GM23338 (cell line): ENCODE results near the gene DDX54. TPM values are rescaled to one million over a fixed set of nuclear protein-coding genes. Genes with fewer than 3 reads are reported as not detected.

Experiments
- CREB1 ChIP-seq: fragments of 250-450 bp; sonication (Bioruptor Pico); IDR thresholded peaks from 2 replicates; pipeline ENCODE4 v1.5.0; 2020; ENCODE audit warnings: low read depth, mild to moderate bottlenecking, moderate library complexity
- EZH2 ChIP-seq: fragments of 200-600 bp; sonication (generic); IDR thresholded peaks from one replicate; pipeline ENCODE4 v1.8.0; 2017; ENCODE audit warnings: antibody characterized with exemption, mild to moderate bottlenecking, low read depth; ENCODE audit not compliant: unreplicated experiment
- JUNB ChIP-seq: IDR thresholded peaks from one replicate; pipeline ENCODE4 v1.6.1; 2016; ENCODE audit warnings: antibody characterized with exemption; ENCODE audit not compliant: unreplicated experiment
- POLR2AphosphoS5 ChIP-seq: IDR thresholded peaks from 2 replicates; pipeline ENCODE4 v1.6.1; 2016; ENCODE audit warnings: antibody characterized with exemption, low read depth
- STAT1 ChIP-seq: IDR thresholded peaks from one replicate; pipeline ENCODE4 v1.6.1; 2016; ENCODE audit warnings: antibody characterized with exemption; ENCODE audit not compliant: unreplicated experiment
- ZNF114 ChIP-seq: fragments of 250-450 bp; sonication (Bioruptor Pico); IDR thresholded peaks from 2 replicates; pipeline ENCODE4 v1.5.0; 2020; ENCODE audit warnings: mild to moderate bottlenecking, moderate library complexity
- polyA plus RNA-seq: library from polyadenylated mRNA; unstranded; fragments of >200 nt; fragmentation: Nextera tagmentation; extraction: Ambion mirVana; gene quantifications from 2 replicates; pipeline ENCODE4 v1.2.1, GENCODE V29; 2016
- total RNA-seq: library from RNA; depleted of rRNA; stranded (reverse); fragments of >200 nt; shearing (Covaris generic); gene quantifications from 2 replicates; pipeline ENCODE4 v1.2.3, GENCODE V29; 2014
- TF ChIP-seq, protein P1 (sequence below): fragments of 250-450 bp; sonication (Bioruptor Pico); IDR thresholded peaks from 2 replicates; pipeline ENCODE4 v1.5.0; 2020; ENCODE audit warnings: mild to moderate bottlenecking, moderate library complexity
- TF ChIP-seq, protein P2 (sequence below): IDR thresholded peaks from one replicate; pipeline ENCODE4 v1.6.1; 2018; ENCODE audit warnings: antibody characterized with exemption; ENCODE audit not compliant: unreplicated experiment
- TF ChIP-seq, protein P3 (sequence below), 2 experiments: fragments of 200-600 bp in 1 of 2; sonication (generic) in 1 of 2; conservative IDR thresholded peaks; 2 replicates each; pipeline versions ENCODE4 v1.5.1 to v1.6.1; 2016 to 2017; ENCODE audit warnings: antibody characterized with exemption in 2 of 2, low read depth in 2 of 2, mild to moderate bottlenecking in 2 of 2, moderate library complexity in 1 of 2

Gene DDX54
- total and polyA plus RNA-seq, 2 experiments from 2014 or later = 84.1 to 89.4 TPM

DNA sequence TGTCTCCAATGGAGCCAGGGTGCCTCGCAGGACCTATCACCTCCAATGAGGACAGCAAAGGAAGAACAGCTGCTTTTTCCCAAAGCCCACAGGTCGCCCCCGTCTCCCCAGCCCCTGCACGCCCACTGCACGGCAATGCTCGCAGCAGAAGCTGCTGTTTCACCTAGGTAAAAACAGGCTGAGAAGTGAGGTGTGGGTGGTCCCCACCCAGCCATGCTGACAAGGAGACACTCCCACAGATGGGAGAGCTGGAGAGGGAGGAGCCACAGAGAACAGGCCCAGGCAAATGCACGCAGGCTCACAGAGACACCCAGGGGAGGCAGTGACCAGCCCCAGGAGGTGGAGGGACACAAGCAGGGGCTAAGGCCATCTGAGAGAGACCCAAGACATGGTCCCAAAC lies 25.3 kb downstream of the DDX54 start (continued):
- TF ChIP-seq, protein P1, sequence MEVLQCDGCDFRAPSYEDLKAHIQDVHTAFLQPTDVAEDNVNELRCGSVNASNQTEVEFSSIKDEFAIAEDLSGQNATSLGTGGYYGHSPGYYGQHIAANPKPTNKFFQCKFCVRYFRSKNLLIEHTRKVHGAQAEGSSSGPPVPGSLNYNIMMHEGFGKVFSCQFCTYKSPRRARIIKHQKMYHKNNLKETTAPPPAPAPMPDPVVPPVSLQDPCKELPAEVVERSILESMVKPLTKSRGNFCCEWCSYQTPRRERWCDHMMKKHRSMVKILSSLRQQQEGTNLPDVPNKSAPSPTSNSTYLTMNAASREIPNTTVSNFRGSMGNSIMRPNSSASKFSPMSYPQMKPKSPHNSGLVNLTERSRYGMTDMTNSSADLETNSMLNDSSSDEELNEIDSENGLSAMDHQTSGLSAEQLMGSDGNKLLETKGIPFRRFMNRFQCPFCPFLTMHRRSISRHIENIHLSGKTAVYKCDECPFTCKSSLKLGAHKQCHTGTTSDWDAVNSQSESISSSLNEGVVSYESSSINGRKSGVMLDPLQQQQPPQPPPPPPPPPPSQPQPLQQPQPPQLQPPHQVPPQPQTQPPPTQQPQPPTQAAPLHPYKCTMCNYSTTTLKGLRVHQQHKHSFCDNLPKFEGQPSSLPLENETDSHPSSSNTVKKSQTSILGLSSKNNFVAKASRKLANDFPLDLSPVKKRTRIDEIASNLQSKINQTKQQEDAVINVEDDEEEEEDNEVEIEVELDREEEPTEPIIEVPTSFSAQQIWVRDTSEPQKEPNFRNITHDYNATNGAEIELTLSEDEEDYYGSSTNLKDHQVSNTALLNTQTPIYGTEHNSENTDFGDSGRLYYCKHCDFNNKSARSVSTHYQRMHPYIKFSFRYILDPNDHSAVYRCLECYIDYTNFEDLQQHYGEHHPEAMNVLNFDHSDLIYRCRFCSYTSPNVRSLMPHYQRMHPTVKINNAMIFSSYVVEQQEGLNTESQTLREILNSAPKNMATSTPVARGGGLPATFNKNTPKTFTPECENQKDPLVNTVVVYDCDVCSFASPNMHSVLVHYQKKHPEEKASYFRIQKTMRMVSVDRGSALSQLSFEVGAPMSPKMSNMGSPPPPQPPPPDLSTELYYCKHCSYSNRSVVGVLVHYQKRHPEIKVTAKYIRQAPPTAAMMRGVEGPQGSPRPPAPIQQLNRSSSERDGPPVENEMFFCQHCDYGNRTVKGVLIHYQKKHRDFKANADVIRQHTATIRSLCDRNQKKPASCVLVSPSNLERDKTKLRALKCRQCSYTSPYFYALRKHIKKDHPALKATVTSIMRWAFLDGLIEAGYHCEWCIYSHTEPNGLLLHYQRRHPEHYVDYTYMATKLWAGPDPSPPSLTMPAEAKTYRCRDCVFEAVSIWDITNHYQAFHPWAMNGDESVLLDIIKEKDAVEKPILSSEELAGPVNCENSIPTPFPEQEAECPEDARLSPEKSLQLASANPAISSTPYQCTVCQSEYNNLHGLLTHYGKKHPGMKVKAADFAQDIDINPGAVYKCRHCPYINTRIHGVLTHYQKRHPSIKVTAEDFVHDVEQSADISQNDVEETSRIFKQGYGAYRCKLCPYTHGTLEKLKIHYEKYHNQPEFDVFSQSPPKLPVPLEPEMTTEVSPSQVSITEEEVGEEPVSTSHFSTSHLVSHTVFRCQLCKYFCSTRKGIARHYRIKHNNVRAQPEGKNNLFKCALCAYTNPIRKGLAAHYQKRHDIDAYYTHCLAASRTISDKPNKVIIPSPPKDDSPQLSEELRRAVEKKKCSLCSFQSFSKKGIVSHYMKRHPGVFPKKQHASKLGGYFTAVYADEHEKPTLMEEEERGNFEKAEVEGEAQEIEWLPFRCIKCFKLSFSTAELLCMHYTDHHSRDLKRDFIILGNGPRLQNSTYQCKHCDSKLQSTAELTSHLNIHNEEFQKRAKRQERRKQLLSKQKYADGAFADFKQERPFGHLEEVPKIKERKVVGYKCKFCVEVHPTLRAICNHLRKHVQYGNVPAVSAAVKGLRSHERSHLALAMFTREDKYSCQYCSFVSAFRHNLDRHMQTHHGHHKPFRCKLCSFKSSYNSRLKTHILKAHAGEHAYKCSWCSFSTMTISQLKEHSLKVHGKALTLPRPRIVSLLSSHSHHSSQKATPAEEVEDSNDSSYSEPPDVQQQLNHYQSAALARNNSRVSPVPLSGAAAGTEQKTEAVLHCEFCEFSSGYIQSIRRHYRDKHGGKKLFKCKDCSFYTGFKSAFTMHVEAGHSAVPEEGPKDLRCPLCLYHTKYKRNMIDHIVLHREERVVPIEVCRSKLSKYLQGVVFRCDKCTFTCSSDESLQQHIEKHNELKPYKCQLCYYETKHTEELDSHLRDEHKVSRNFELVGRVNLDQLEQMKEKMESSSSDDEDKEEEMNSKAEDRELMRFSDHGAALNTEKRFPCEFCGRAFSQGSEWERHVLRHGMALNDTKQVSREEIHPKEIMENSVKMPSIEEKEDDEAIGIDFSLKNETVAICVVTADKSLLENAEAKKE = no peak
- TF ChIP-seq, protein P2, sequence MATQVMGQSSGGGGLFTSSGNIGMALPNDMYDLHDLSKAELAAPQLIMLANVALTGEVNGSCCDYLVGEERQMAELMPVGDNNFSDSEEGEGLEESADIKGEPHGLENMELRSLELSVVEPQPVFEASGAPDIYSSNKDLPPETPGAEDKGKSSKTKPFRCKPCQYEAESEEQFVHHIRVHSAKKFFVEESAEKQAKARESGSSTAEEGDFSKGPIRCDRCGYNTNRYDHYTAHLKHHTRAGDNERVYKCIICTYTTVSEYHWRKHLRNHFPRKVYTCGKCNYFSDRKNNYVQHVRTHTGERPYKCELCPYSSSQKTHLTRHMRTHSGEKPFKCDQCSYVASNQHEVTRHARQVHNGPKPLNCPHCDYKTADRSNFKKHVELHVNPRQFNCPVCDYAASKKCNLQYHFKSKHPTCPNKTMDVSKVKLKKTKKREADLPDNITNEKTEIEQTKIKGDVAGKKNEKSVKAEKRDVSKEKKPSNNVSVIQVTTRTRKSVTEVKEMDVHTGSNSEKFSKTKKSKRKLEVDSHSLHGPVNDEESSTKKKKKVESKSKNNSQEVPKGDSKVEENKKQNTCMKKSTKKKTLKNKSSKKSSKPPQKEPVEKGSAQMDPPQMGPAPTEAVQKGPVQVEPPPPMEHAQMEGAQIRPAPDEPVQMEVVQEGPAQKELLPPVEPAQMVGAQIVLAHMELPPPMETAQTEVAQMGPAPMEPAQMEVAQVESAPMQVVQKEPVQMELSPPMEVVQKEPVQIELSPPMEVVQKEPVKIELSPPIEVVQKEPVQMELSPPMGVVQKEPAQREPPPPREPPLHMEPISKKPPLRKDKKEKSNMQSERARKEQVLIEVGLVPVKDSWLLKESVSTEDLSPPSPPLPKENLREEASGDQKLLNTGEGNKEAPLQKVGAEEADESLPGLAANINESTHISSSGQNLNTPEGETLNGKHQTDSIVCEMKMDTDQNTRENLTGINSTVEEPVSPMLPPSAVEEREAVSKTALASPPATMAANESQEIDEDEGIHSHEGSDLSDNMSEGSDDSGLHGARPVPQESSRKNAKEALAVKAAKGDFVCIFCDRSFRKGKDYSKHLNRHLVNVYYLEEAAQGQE = no peak
- no peak for TF ChIP-seq CREB1
- TF ChIP-seq, protein P3, sequence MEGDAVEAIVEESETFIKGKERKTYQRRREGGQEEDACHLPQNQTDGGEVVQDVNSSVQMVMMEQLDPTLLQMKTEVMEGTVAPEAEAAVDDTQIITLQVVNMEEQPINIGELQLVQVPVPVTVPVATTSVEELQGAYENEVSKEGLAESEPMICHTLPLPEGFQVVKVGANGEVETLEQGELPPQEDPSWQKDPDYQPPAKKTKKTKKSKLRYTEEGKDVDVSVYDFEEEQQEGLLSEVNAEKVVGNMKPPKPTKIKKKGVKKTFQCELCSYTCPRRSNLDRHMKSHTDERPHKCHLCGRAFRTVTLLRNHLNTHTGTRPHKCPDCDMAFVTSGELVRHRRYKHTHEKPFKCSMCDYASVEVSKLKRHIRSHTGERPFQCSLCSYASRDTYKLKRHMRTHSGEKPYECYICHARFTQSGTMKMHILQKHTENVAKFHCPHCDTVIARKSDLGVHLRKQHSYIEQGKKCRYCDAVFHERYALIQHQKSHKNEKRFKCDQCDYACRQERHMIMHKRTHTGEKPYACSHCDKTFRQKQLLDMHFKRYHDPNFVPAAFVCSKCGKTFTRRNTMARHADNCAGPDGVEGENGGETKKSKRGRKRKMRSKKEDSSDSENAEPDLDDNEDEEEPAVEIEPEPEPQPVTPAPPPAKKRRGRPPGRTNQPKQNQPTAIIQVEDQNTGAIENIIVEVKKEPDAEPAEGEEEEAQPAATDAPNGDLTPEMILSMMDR (conservative IDR thresholded peaks at IDR 0.05; ENCODE audit: low read depth in 2 of 2) = no peak
- no peak for TF ChIP-seq EZH2
- no peak for TF ChIP-seq ZNF114
- no peak for TF ChIP-seq JUNB
- no peak for TF ChIP-seq POLR2AphosphoS5
- TF ChIP-seq STAT1 = no peak
